ENCODE results near the gene DARS2. TPM values are rescaled to one million over a fixed set of nuclear protein-coding genes. Genes with fewer than 3 reads are reported as not detected.

The DARS2 gene
- total RNA-seq, 1 experiment from 2014 or later: 25.6 TPM

GRCh38 chr1:173887627-173888026, 63.2 kb downstream of the DARS2 start:
- no peak for TF ChIP-seq ELF1 (IDR thresholded peaks at IDR 0.05; ENCODE audit: borderline replicate concordance, low read depth)
- no peak for TF ChIP-seq MAX (IDR thresholded peaks at IDR 0.05)
- no peak for TF ChIP-seq ATF3 (IDR thresholded peaks at IDR 0.05)
- no peak for TF ChIP-seq JUND (IDR thresholded peaks at IDR 0.05)
- no peak for TF ChIP-seq RAD21 (IDR thresholded peaks at IDR 0.05; ENCODE audit: low read depth)
- TF ChIP-seq, protein P1, sequence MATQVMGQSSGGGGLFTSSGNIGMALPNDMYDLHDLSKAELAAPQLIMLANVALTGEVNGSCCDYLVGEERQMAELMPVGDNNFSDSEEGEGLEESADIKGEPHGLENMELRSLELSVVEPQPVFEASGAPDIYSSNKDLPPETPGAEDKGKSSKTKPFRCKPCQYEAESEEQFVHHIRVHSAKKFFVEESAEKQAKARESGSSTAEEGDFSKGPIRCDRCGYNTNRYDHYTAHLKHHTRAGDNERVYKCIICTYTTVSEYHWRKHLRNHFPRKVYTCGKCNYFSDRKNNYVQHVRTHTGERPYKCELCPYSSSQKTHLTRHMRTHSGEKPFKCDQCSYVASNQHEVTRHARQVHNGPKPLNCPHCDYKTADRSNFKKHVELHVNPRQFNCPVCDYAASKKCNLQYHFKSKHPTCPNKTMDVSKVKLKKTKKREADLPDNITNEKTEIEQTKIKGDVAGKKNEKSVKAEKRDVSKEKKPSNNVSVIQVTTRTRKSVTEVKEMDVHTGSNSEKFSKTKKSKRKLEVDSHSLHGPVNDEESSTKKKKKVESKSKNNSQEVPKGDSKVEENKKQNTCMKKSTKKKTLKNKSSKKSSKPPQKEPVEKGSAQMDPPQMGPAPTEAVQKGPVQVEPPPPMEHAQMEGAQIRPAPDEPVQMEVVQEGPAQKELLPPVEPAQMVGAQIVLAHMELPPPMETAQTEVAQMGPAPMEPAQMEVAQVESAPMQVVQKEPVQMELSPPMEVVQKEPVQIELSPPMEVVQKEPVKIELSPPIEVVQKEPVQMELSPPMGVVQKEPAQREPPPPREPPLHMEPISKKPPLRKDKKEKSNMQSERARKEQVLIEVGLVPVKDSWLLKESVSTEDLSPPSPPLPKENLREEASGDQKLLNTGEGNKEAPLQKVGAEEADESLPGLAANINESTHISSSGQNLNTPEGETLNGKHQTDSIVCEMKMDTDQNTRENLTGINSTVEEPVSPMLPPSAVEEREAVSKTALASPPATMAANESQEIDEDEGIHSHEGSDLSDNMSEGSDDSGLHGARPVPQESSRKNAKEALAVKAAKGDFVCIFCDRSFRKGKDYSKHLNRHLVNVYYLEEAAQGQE (IDR thresholded peaks at IDR 0.05; ENCODE audit: low read depth): no peak
- TF ChIP-seq SRF (IDR thresholded peaks at IDR 0.05; ENCODE audit: low read depth): no peak
- TF ChIP-seq YY1 (IDR thresholded peaks at IDR 0.05; ENCODE audit: extremely low read depth, insufficient replicate concordance, low read depth, low read length): no peak
- TF ChIP-seq FOSL1 (IDR thresholded peaks at IDR 0.05; ENCODE audit: low read depth): no peak
- no peak for TF ChIP-seq TCF7L2 (IDR thresholded peaks at IDR 0.05; ENCODE audit: borderline replicate concordance, extremely low read depth, insufficient read depth, insufficient read length)
- TF ChIP-seq EZH2 (IDR thresholded peaks at IDR 0.05): no peak
- POLR2A ChIA-PET: no interaction called here
- no peaks in the 10 kb centered on the region for H3K79me2 ChIP-seq (ENCODE audit: insufficient read depth, low read length)
- H3K36me3 ChIP-seq (ENCODE audit: control insufficient read depth in 1 of 2, insufficient read depth in 2 of 2, low read length in 2 of 2): peaks cover 2 to 11% of the 10 kb centered on the region in 2 experiments; a peak in 2 of 4 replicates
- H3K9me2 ChIP-seq (ENCODE audit: insufficient read depth): no peaks in the 10 kb centered on the region
- H3K4me3 ChIP-seq (replicated peaks in 1 of 2; ENCODE audit: low read depth in 1 of 2, low read length in 2 of 2): no peak overlapping the region
- no peak overlapping the region for H3K4me2 ChIP-seq (ENCODE audit: low read length)
- RAD21 ChIA-PET (ENCODE audit: low non-redundant PET in 1 of 2, low total read pairs in 2 of 2, uncharacterized antibody in 2 of 2, unreplicated experiment in 2 of 2): no interaction called here
- DNase-seq (ENCODE audit: low read depth, low spot score) (no peak), ATAC-seq (no peak)
- no peaks in the 10 kb centered on the region for H3K9me3 ChIP-seq (ENCODE audit: control insufficient read depth in 1 of 2, insufficient read depth in 1 of 2, low read depth in 1 of 2, low read length in 2 of 2)
- intact Hi-C loops (cut with micrococcal nuclease): no loop called here
- no peaks in the 10 kb centered on the region for H3K27me3 ChIP-seq (ENCODE audit: insufficient read depth, low read length)
- no peak overlapping the region for H2AFZ ChIP-seq (ENCODE audit: low read depth, low read length, poor library complexity, severe bottlenecking)
- H3K4me1 ChIP-seq (ENCODE audit: control insufficient read depth in 1 of 2, insufficient read depth in 2 of 2, low read length in 2 of 2): no peaks in the 10 kb centered on the region
- no peaks in the 10 kb centered on the region for H4K20me1 ChIP-seq (ENCODE audit: insufficient read depth)
- H3K27ac ChIP-seq (ENCODE audit: low read depth, low read length): no peak overlapping the region
- CTCF ChIA-PET: no interaction called here
- no peak overlapping the region for H3K9ac ChIP-seq (ENCODE audit: low read length)
- BruUV-seq (replicated peaks): no TSS peak

All from HCT116 (cell line).